GM19468 (cell line): ENCODE results near the gene COL4A4.
"Not testable (repeated sequence)": the region's sequence is repeated elsewhere in the genome, so short reads cannot be mapped to it uniquely, and the experiment has no call there.

Experiments
- ATAC-seq: cut with Tn5 transposase; IDR thresholded peaks from one replicate; pipeline ENCODE4 v1.9.1; 2021; ENCODE audit warnings: mild to moderate bottlenecking, moderate library complexity, moderate number of reproducible peaks; ENCODE audit not compliant: unreplicated experiment; ENCODE audit errors: extremely low read depth

COL4A4 gene

DNA sequence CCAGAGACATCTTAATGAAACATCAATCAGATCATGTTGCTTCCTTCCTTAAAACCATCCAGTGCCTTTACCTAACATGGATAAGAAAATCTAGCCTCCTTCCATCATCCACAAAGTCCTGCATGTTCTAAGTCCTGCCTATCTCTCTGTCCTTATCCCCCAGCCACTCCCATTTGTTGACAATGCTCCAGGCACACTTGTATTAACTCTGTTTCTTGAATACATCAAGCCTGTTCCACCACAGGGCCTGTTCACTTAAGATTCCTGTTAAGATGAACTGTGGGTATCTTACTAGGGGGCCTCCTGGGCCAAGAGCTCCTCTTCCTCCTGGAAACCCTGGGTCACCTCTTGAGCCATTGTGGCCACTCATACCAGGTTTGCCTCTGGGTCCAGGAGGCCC is 45.7 kb downstream of the COL4A4 start:
- ATAC-seq, result no peak

DNA sequence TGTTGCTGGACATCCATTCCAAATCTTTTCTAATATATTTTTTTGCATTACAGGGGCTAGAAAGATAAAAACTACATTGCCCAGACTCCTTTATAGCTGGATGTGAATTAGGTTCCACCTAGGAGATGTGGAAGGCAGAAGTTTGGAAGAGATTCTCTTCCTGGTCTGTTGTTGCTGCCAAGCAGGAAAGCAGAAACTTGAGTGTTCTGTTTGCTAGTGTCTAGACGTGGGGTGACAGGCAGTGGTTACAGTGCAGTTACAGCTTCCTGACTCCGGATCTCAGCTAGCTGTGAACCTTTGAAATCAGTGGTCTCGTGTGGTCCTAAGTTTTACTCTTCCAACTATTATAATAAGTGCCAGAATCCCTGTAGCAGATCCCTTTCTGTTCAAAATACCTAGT is 46.2 kb downstream of the COL4A4 start:
- no peak for ATAC-seq

DNA sequence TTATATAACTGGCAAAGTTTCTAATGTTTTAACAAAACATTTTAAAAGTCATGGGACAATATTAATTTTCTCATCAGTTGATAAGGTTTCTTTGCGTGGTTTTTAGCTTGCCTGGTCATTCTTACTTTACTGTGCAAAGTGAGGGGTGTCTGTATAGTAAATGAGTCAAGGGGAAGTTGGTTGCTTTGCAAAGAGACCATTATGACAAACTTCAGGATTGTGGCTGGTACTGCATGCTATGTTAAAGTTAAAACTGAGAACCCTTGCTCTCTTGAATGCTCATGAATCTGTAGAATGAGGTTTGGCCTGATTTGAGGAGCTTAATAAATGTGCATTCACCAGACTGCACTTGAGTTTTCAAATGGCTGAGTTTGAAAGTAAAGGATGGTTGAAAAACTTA is 47.0 kb downstream of the COL4A4 start:
- no peak for ATAC-seq

DNA sequence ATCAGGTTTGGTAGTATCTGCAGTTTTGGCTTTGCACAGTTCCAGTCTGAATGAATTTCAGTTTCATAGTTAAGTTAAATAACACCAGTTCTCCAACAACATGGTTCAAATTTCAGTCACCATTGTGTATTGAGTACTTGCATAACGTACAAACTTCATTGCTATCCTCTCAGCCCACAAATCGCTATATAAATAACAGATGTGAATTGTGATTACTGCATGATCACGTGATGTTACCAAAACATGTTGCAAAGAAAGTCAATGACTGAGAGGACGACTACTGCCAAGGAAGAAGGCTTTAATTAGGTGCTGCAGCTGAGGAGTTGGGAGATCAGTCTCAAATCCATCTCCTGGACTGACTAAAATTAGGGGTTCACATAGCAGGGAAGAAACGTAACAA is 48.2 kb downstream of the COL4A4 start:
- no peak for ATAC-seq

DNA sequence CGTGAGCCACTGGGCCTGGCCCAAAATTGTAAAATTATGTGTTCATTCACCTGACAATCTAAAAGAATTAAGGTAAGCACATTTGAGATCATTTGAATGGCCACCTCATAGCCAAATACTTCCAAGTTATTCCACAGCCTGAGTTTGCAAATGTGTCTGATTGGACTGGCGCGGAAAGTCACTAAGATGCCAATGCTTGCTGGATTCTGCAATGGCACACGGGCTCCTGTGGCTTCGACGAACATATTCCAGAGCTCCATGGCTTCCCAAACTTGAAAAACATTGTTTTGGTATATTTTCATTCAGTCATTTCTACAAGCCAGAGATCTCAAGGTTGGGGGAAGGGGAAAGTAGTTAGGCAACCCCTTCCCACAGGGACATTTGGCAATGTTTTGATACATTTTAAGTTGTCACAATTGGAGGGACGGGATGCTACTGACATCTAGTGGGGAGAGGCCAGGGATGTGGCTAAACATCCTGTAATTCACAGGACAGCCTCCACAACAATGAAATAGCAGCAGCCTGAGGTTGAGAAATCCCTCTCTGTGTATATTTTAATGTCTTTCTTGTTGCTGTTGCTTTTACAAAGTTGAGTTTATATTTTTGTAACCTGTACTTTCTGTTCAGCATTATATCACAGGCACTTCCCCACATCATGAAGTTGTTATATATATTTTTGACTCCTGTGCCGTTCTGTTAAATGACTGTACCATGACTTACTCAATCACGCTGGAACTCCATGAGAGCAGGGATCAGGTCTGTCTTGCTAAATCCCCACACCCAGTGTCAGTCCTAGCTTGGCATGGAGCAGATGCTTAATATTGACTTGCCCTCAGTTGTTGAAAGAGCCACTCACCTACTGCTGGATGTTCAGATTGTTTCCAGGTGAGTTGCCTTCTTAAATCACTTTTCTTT is 56.9 kb downstream of the COL4A4 start:
- ATAC-seq, result no peak

DNA sequence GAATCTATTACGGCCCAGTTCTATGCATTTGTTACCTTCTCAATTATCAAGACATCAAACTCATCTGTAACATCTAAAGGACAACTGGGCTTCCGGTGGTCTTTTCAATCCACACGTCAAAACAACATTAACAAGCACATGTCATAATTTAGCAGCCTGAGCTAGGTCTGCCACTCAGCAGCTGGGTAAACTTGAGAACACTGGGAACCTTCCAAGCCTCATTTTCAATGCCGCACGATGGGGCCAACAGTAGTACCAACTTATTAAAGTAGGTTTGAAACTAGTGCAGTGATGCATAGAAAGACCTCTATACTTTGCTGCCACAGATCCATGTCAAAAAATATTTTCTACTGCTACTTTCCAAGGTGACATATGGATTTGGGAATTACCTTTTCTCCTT is 60.4 kb downstream of the COL4A4 start:
- no peak for ATAC-seq

DNA sequence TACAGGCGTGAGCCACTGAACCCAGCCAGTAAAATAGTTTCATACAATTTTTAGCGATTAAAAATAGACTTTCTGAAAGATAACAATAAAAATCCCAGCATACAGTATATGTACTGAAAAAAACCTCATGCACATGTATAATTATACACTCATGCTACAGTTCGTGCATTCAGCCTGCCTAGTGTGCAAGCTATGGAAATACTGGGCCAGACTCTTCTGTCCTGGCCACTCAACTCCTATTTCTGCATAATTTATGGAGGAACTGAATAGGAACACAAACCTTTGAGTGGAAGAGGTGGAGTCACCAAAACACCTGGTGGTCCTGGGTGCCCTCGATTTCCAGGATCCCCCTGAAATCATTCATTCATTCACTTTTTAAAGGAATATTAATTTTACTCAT is 64.7 kb downstream of the COL4A4 start:
- no peak for ATAC-seq

DNA sequence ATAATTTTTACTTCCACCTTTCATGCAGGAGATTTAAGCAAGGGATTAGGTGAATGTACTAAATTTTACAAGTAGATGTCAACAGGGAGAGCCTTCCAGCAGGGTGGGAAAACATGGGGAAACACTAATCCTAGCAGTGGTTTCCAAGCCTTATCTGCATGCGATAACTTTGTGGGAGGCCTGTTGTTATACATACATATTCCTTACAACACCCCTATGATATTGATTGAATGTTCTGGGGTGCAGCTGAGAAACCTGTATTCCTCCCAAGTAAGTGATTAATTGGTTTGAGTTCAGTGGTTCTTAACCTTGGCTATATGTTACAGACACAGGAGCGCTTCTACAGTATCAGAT is 65.9 kb downstream of the COL4A4 start:
- ATAC-seq, result no peak

DNA sequence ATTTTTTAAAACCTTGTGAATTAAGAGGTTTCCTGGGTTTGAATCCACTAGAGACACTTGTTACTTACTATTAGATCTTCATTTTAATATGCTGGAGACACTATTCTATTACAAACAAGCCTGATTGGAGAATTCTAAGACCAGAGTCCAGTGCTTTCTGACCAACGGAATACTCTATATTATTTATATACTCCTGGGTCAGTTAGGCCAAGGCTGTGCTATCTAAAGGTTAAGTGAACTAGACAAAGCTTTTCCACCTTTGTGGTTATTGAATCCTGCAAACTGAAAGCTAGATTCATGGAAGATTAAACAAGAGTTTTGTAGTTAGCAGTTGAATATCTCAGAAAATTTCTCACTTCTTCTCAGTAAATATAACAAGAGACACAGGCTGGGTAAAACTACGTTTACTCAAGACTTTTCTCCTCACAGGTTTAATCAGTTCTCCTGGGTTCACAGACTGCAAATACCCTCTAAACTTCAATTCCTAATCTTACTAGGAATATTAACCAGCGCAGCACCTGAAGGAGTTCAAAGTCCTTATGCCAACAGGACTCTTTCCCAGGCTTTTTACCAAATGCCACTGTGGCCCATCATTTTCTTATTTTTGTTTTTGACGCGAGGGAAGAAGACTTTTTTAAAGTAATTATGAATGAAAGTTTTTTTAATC is 66.4 kb downstream of the COL4A4 start:
- no peak for ATAC-seq

DNA sequence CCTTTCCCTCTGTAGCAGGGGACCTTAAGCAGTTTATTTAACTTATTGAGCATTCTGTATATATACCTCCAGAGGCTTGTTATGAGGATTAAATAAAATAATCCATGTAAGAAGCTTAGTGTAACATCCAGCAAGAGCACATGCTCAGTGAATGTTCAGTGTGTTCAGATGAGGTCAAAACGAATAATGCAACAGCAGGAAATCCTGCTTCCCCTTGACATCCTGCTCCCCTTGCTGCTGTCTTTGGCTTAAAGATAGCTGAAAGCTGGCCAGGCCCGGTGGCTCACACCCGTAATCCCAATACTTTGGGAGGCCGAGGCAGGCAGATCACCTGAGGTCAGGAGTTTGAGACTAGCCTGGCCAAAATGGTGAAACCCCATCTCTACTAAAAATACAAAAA is 68.7 kb downstream of the COL4A4 start:
- ATAC-seq, result no peak

DNA sequence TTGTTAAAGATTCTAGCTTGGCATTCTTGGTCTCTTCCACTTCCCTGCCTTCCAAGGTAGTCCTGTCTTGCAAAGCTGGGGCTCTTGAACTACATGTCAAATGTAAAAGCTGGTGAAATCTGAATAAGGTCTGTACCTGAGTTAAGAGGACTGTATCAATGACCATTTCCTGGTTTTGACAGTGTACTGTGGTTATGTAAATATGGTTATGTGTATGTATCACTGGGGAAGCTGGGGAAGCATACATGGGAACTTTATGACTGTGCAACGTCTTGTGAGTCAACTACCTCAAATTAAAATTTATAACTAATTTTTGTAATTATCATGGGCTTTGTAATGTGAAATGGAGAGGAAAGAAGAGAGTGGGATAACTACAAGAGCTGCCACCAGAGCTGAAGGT is 81.7 kb downstream of the COL4A4 start:
- peak; percentile 66 for ATAC-seq

DNA sequence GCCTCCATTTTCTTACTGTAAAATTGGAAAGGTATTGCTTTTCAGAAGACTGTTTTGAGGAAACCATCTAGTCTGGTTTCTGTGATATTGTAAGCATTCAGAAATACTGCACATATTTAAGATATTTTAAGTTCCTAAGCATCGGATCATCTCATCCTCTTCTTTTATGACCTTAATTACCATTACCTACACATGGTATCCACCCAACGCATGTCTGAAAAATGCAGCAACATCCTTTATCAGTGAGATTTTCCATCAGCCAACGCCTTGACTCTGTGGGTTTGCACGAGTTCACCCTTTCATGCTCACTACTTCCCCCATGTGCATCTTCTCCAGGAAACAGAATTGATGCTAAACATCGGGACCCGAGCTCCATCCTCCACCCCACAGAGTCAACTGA is 84.3 kb downstream of the COL4A4 start:
- no peak for ATAC-seq

DNA sequence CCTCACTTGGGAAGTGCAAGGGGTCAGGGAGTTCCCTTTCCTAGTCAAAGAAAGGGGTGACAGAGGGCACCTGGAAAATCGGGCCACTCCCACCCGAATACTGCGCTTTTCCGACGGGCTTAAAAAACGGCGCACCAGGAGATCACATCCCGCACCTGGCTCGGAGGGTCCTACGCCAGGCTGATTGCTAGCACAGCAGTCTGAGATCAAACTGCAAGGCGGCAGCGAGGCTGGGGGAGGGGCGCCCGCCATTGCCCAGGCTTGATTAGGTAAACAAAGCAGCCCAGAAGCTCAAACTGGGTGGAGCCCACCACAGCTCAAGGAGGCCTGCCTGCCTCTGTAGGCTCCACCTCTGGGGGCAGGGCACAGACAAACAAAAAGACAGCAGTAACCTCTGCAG is 98.9 kb downstream of the COL4A4 start:
- ATAC-seq, result not testable (repeated sequence)

DNA sequence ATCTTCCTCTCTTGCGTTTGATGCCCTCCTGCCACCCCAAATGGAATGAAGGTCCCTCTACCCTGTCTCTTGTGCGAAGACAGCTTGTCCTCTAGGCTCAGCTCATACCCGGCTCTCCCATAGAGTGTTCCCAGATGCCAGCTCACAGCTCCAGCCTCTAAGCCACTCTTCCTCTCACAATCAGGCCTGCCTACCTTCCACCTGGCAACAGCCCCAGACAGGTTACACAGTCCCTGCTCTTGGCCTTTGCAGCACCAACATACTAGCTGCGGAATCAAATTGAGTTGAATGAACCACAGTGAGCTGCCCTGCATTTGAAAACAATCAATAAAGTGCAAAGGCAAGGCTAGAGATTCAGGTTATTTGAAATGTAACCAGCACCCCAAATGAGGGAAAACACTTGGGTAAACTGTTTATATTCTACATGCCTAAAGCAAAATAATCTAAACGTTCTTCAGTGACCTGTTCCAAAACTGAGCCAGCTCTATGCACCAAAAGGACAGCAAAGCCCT is 105.1 kb downstream of the COL4A4 start:
- ATAC-seq, result no peak

DNA sequence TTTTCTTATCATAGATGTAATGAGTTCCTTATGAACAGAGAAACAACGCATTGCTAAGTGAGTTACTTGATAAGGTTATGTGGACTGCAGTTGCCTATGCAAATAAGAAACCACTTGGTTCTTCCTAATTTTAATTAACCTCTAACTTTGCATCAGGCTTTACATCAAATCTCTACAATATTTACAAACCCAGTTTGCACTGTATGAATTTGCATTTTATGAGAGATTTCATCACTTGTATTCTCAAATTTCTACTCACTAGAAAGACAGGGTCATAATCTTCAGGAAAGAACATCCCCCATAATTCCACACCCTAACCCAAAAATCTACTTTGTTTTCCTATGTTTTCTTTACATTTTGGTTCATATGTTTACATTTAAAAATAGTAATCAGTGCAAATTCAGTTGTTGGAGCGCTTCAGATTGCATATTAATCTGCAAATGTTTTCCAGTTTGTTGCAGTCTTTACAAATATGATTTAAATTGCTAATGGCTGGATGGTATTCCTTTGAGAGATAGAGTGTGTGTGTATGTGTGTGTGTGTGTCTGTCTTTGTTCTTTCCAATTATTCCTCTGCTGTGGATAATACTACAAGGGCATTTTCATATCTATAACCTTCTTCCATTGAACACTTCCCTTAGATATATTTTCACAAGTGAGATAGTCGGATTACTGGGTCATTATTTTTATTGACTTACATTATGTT is 106.1 kb downstream of the COL4A4 start:
- no peak for ATAC-seq

DNA sequence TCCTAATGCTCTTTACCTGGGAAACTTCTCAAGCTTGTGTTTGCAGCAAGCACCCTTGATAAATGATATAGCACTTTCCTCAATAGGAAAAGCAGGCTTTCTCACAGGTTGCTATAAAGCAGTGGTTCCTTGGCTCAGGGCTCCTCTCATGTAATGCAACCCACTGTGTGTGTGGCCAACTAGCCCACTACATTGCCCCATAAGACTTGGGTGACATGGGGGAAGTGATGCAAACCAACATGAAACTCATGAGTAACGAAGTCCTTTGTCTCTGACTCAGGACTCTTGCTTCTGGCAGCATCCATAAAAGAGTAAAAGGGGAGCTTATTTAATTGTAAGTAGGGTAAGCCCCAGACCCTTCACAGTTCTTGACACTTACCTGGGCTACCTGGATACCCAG is 106.9 kb downstream of the COL4A4 start:
- ATAC-seq, result no peak

DNA sequence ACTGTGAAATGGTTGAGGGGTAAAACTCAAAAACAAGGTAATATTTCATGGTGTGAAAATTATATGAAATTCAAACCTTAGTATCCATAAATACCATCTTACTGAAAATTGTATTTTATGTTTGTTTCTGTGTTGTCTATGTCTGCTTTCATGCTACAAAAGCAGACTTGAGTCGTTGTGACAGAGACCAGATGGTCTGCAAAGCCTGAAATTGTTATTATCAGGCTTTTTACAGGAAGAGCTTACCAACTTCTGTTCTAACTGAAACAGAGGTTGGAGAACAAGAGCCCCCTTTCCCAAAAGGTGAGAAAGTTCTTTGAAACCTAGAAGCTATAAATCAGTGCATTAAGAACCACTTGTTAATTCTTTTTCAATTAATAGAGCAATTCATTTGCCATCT is 110.0 kb downstream of the COL4A4 start:
- no peak for ATAC-seq

DNA sequence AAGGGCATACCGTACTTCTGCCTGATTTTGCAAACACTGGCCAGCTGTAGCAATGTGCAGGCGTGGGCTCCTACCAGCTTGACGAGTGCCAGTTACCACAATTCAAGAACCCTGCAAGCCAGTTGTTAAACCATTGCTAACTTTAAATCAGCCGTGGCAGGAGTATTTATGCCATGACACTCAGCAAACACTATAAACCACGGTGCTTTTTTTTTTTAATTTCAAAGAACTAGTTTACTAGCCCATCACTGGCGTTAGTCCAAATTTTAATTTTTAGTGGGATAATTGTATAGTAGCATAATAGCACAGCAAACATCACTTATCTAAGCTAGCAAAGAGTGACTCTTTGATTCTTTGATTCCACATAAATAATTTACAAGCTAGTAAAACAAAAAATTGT is 111.1 kb downstream of the COL4A4 start:
- no peak for ATAC-seq

DNA sequence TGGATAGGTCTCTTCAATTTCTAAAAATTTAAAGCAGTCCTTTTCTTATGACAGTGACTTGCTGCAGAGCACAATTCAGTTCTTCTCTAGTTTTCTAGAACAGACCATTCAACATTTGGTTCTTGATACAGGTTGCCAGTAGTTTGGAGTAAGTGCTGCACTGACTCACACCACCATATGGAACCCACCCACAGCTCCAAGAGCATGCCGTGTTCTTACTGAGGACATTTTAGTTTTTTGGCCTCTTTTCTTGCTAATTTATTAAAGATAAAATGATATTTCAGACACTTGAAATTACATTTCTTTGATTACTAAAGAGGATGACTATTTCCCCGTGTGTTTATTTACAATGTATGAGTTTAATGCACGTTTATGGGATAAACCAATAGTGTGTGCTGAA is 120.0 kb downstream of the COL4A4 start:
- no peak for ATAC-seq

DNA sequence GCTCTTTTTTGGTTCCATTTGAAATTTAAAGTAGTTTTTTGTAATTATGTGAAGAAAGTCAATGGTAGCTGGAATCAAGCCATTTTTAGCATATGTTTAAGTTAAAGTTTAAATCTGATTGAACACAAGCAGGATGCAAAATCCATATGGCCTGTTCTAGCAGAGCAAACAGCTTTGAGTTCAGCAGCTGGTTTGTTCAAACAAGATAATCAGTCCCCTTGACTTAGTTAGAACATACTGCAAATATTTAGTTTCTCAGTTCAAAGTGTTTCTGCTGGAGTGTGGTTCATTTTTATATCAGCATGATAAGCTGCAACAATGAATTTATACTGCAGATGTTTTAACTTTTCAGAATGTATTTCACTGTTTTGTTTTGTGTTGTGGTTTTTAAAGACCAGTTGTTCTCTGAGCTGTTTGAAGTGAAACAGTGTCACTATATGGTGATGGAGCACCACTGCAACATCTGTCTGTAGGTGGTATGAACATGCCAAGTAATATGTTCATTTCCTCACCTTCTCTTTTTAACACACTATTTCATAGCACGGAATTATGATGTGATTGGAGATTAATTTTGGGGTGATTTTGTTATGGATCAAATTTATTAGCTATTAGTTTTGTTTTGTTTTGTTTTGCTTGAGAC is 125.3 kb downstream of the COL4A4 start:
- no peak for ATAC-seq

DNA sequence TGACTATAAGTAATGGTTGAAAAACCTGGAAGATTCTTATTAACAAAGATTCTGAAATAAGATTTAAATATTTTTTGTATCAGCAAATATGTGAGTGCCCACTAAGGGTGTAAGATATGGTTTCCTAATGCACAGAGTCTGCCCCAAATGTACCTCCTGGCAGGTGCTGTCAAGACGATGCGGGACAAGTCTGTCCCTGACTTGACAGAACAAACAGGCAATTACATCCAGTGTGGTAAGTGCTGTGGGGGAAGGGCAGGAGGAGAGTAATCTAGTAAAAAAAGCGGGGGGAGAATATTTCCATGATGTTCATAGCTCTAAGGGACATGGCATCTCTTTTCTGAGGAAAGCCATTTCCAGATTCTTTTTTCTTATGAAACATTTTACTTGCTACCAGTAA is 127.5 kb downstream of the COL4A4 start:
- ATAC-seq, result no peak
